Mesenchymal stem cell (in vitro differentiated cells and primary cell): ENCODE results near the gene PPP1R3F.
"Not testable (repeated sequence)": the region's sequence is repeated elsewhere in the genome, so short reads cannot be mapped to it uniquely, and the experiment has no call there.

Experiments used
- DNase-seq: peaks from one replicate; pipeline ENCODE4 v3.0.0-alpha.2; 2013
- H2AFZ ChIP-seq: one replicate; pipeline ENCODE4 v1.6.1; 2013; ENCODE audit warnings: low read depth, mild to moderate bottlenecking, control low read depth, inconsistent platforms, low read length, moderate library complexity
- H2AK5ac ChIP-seq: 2 replicates; pipeline ENCODE4 v1.6.1; 2013; ENCODE audit warnings: low read length, moderate library complexity, mild to moderate bottlenecking, inconsistent platforms; ENCODE audit not compliant: severe bottlenecking
- H2BK120ac ChIP-seq: one replicate; pipeline ENCODE4 v1.6.1; 2013; ENCODE audit warnings: low read depth, mild to moderate bottlenecking, inconsistent platforms, low read length, moderate library complexity
- H2BK12ac ChIP-seq, 2 experiments: one replicate each; pipeline ENCODE4 v1.6.1; 2013; ENCODE audit warnings: inconsistent platforms in 2 of 2, low read length in 2 of 2, mild to moderate bottlenecking in 2 of 2, moderate library complexity in 2 of 2, control low read depth in 1 of 2
- H2BK15ac ChIP-seq: one replicate; pipeline ENCODE4 v1.6.1; 2013; ENCODE audit warnings: mild to moderate bottlenecking, low read depth, inconsistent platforms; ENCODE audit not compliant: poor library complexity, severe bottlenecking
- H2BK5ac ChIP-seq: 2 replicates; pipeline ENCODE4 v1.6.1; 2013; ENCODE audit warnings: low read depth, mild to moderate bottlenecking, low read length, control low read depth, inconsistent platforms; ENCODE audit not compliant: poor library complexity, severe bottlenecking
- H3K14ac ChIP-seq, 2 experiments: one replicate each; pipeline ENCODE4 v1.6.1; 2013; ENCODE audit warnings: inconsistent platforms in 2 of 2, low read length in 2 of 2, control low read depth in 1 of 2, mild to moderate bottlenecking in 1 of 2, moderate library complexity in 1 of 2
- H3K18ac ChIP-seq, 2 experiments: one replicate each; pipeline ENCODE4 v1.6.1; 2013; ENCODE audit warnings: inconsistent platforms in 2 of 2, low read length in 2 of 2, control low read depth in 1 of 2, low read depth in 1 of 2, mild to moderate bottlenecking in 1 of 2
- H3K23ac ChIP-seq, 2 experiments: one replicate each; pipeline ENCODE4 v1.6.1; 2013; ENCODE audit warnings: inconsistent platforms in 2 of 2, low read length in 2 of 2, mild to moderate bottlenecking in 2 of 2, moderate library complexity in 2 of 2, control low read depth in 1 of 2
- H3K27ac ChIP-seq: 2 replicates; pipeline ENCODE4 v1.5.1; 2013; ENCODE audit warnings: mild to moderate bottlenecking, moderate library complexity, low read length, control low read depth, inconsistent platforms; ENCODE audit not compliant: poor library complexity, severe bottlenecking
- H3K27me3 ChIP-seq, 2 experiments: 2 replicates each; pipeline versions ENCODE4 v1.6.1 to v1.7.0; 2013; ENCODE audit warnings: low read length in 2 of 2, mild to moderate bottlenecking in 2 of 2, moderate library complexity in 2 of 2, control low read depth in 1 of 2, inconsistent platforms in 1 of 2; ENCODE audit not compliant: control insufficient read depth in 1 of 2, insufficient read depth in 1 of 2
- H3K36me3 ChIP-seq, 2 experiments: 2 replicates each; pipeline versions ENCODE4 v1.6.1 to v1.7.0; 2013; ENCODE audit warnings: low read length in 2 of 2, control low read depth in 1 of 2, inconsistent platforms in 1 of 2, low read depth in 1 of 2, mild to moderate bottlenecking in 1 of 2; ENCODE audit not compliant: insufficient read depth in 2 of 2, control insufficient read depth in 1 of 2
- H3K4ac ChIP-seq, 2 experiments: one replicate each; pipeline ENCODE4 v1.6.1; 2013; ENCODE audit warnings: inconsistent platforms in 2 of 2, low read length in 2 of 2, mild to moderate bottlenecking in 2 of 2, moderate library complexity in 2 of 2, control low read depth in 1 of 2, low read depth in 1 of 2
- H3K4me1 ChIP-seq: 2 replicates; pipeline ENCODE4 v1.6.1; 2013; ENCODE audit warnings: low read depth, low read length, control low read depth; ENCODE audit not compliant: control insufficient read depth, insufficient read depth
- H3K4me2 ChIP-seq: 2 replicates; pipeline ENCODE4 v1.6.1; 2013; ENCODE audit warnings: low read length, mild to moderate bottlenecking, inconsistent platforms; ENCODE audit not compliant: poor library complexity, severe bottlenecking
- H3K4me3 ChIP-seq, 2 experiments: 2 replicates each; pipeline versions ENCODE4 v1.5.1 to v1.7.0; 2013; ENCODE audit warnings: low read length in 2 of 2, mild to moderate bottlenecking in 2 of 2, control low read depth in 1 of 2, low read depth in 1 of 2; ENCODE audit not compliant: insufficient read depth in 1 of 2
- H3K79me1 ChIP-seq: replicated peaks from 2 replicates; pipeline ENCODE4 v1.6.1; 2013; ENCODE audit warnings: mild to moderate bottlenecking, control low read depth, low read length, inconsistent platforms; ENCODE audit not compliant: poor library complexity, severe bottlenecking
- H3K9ac ChIP-seq: 2 replicates; pipeline ENCODE4 v1.7.0; 2013; ENCODE audit warnings: mild to moderate bottlenecking, low read length, moderate library complexity
- H3K9me3 ChIP-seq: 2 replicates; pipeline ENCODE4 v1.7.0; 2013; ENCODE audit warnings: mild to moderate bottlenecking, low read length; ENCODE audit not compliant: control insufficient read depth
- H4K8ac ChIP-seq: one replicate; pipeline ENCODE4 v1.6.1; 2013; ENCODE audit warnings: inconsistent platforms, mild to moderate bottlenecking, low read length, moderate library complexity
- H4K91ac ChIP-seq: one replicate; pipeline ENCODE4 v1.6.1; 2013; ENCODE audit warnings: mild to moderate bottlenecking, low read length, inconsistent platforms
- WGBS: methylation state at CpG from one replicate; pipeline ENCODE4 v1.1.7; 2013; ENCODE audit warnings: mixed read lengths; 5-methylcytosine and 5-hydroxymethylcytosine counted together

PPP1R3F gene

GRCh38 chrX:49312176-49312575, 42.6 kb downstream of the PPP1R3F start:
- no peak overlapping the region for H3K4ac ChIP-seq
- no peak overlapping the region for H3K4me3 ChIP-seq
- no peaks in the 10 kb centered on the region for H3K9me3 ChIP-seq
- DNase-seq = no peak
- H2BK5ac ChIP-seq = no peak overlapping the region
- H3K36me3 ChIP-seq = no peaks in the 10 kb centered on the region
- H3K9ac ChIP-seq = no peak overlapping the region
- H2BK15ac ChIP-seq = no peak overlapping the region
- H3K79me1 ChIP-seq = no peaks in the 10 kb centered on the region
- H3K4me2 ChIP-seq = no peak overlapping the region
- no peak overlapping the region for H4K8ac ChIP-seq
- no peak overlapping the region for H2AFZ ChIP-seq
- peaks cover 2% of the 10 kb centered on the region for H3K4me1 ChIP-seq
- peaks cover 0 to 41% of the 10 kb centered on the region in 2 experiments for H3K27me3 ChIP-seq
- no peak overlapping the region for H2BK12ac ChIP-seq
- H3K18ac ChIP-seq = no peak overlapping the region
- no peak overlapping the region for H3K27ac ChIP-seq
- H3K14ac ChIP-seq = no peak overlapping the region
- H2AK5ac ChIP-seq = no peak overlapping the region
- H4K91ac ChIP-seq = no peak overlapping the region
- H3K23ac ChIP-seq = no peak overlapping the region
- no peak overlapping the region for H2BK120ac ChIP-seq
- WGBS = 93% methylated on average over 2 of the region's 2 CpGs

- H3K4me1 ChIP-seq = no peaks in the 10 kb centered on the region
- H3K4ac ChIP-seq = no peak overlapping the region
- H3K18ac ChIP-seq = no peak overlapping the region
- no peak overlapping the region for H2AFZ ChIP-seq
- H2AK5ac ChIP-seq = no peak overlapping the region
- DNase-seq = no peak
- H3K27ac ChIP-seq = no peak overlapping the region
- H3K9me3 ChIP-seq = no peaks in the 10 kb centered on the region
- no peaks in the 10 kb centered on the region for H3K79me1 ChIP-seq
- no peak overlapping the region for H2BK15ac ChIP-seq
- H3K4me2 ChIP-seq = no peak overlapping the region
- no peak overlapping the region for H3K4me3 ChIP-seq
- no peak overlapping the region for H3K14ac ChIP-seq
- no peak overlapping the region for H4K8ac ChIP-seq
- H2BK120ac ChIP-seq = no peak overlapping the region
- H3K23ac ChIP-seq = no peak overlapping the region
- 69% methylated on average over 3 of the region's 4 CpGs for WGBS
- H4K91ac ChIP-seq = no peak overlapping the region
- no peak overlapping the region for H2BK12ac ChIP-seq
- H3K36me3 ChIP-seq = no peaks in the 10 kb centered on the region
- H3K27me3 ChIP-seq = peaks cover 0 to 21% of the 10 kb centered on the region in 2 experiments
- no peak overlapping the region for H2BK5ac ChIP-seq
- no peak overlapping the region for H3K9ac ChIP-seq
These were observed 46.5 kb downstream of the PPP1R3F start for GRCh38 chrX:49316085-49316484.

GRCh38 chrX:49321737-49322136, 52.1 kb downstream of the PPP1R3F start, which contains the start of gene GAGE12J:
Gene GAGE12J, plus strand, starts transcription at chrX:49322037. Its CDS starts 1,157 bp downstream, at chrX:49323194.
- not testable (repeated sequence) for H2AFZ ChIP-seq, H3K4ac ChIP-seq, H4K8ac ChIP-seq, H3K4me2 ChIP-seq, H3K27me3 ChIP-seq, H3K23ac ChIP-seq, H2BK5ac ChIP-seq, H3K18ac ChIP-seq, H2BK120ac ChIP-seq, H3K79me1 ChIP-seq, H4K91ac ChIP-seq, H2BK12ac ChIP-seq, H3K9ac ChIP-seq, H3K4me3 ChIP-seq, H2BK15ac ChIP-seq, H3K4me1 ChIP-seq, H3K27ac ChIP-seq, H3K9me3 ChIP-seq, H3K14ac ChIP-seq, H3K36me3 ChIP-seq, H2AK5ac ChIP-seq, DNase-seq
- no CpG with 5 or more reads among the region's 16 CpGs for WGBS

- not testable (repeated sequence) for H3K4me1 ChIP-seq, H2BK12ac ChIP-seq, H3K36me3 ChIP-seq, H3K23ac ChIP-seq, H3K4me3 ChIP-seq, H2BK5ac ChIP-seq, H2BK15ac ChIP-seq, H3K4ac ChIP-seq, DNase-seq, H3K79me1 ChIP-seq, H3K18ac ChIP-seq, H2AFZ ChIP-seq, H3K27me3 ChIP-seq, H4K91ac ChIP-seq, H3K27ac ChIP-seq, H4K8ac ChIP-seq, H3K14ac ChIP-seq, H2BK120ac ChIP-seq, H3K9ac ChIP-seq, H3K4me2 ChIP-seq, H3K9me3 ChIP-seq, H2AK5ac ChIP-seq
- WGBS = no CpG with 5 or more reads among the region's 27 CpGs
These were observed 52.7 kb downstream of the PPP1R3F start for GRCh38 chrX:49322266-49322665.
